OCI-LY3 (cell line): ENCODE results near the gene SEMA6A.

Experiments
- H2AFZ ChIP-seq: fragments of 200-600, 300-600 bp; shearing (Covaris generic); 2 replicates; pipeline ENCODE4 v1.6.0; 2014; ENCODE audit warnings: antibody characterized with exemption, low read depth, low read length
- H3K27ac ChIP-seq: fragments of 200-600, 300-600 bp; sonication (generic); 2 replicates; pipeline ENCODE4 v1.5.1; 2014; ENCODE audit warnings: mild to moderate bottlenecking, low read length, moderate library complexity, mixed read lengths
- H3K27me3 ChIP-seq: fragments of 200-600, 300-600 bp; sonication (generic); 2 replicates; pipeline ENCODE4 v1.6.1; 2014; ENCODE audit warnings: low read depth, low read length, mixed read lengths
- H3K36me3 ChIP-seq: fragments of 200-600, 300-600 bp; sonication (generic); replicated peaks from 2 replicates; pipeline ENCODE3; 2014; ENCODE audit warnings: low read depth, low read length, mixed read lengths
- H3K4me1 ChIP-seq: fragments of 300-600, 200-600 bp; sonication (generic); 2 replicates; pipeline ENCODE4 v1.6.1; 2014; ENCODE audit warnings: low read length, mixed read lengths
- H3K4me2 ChIP-seq: fragments of 200-600, 300-600 bp; sonication (generic); 2 replicates; pipeline ENCODE4 v1.6.1; 2014; ENCODE audit warnings: low read length, mixed read lengths
- H3K4me3 ChIP-seq: fragments of 300-600, 200-600 bp; sonication (generic); 2 replicates; pipeline ENCODE4 v1.5.1; 2014; ENCODE audit warnings: antibody characterized with exemption, mild to moderate bottlenecking, low read length, moderate library complexity
- H3K79me2 ChIP-seq: fragments of 300-600, 200-600 bp; shearing (Covaris generic); 2 replicates; pipeline ENCODE4 v1.6.1; 2014; ENCODE audit warnings: mild to moderate bottlenecking, low read length, mixed read lengths
- H3K9ac ChIP-seq: fragments of 300-600, 200-600 bp; shearing (Covaris generic); 2 replicates; pipeline ENCODE4 v1.6.0; 2014; ENCODE audit warnings: mild to moderate bottlenecking, low read length, moderate library complexity
- H3K9me3 ChIP-seq: fragments of 200-600, 300-600 bp; shearing (Covaris generic); 2 replicates; pipeline ENCODE4 v1.6.1; 2014; ENCODE audit warnings: low read length, mixed read lengths; ENCODE audit not compliant: insufficient read depth
- H4K20me1 ChIP-seq: fragments of 200-600, 300-600 bp; sonication (generic); 2 replicates; pipeline ENCODE4 v1.6.1; 2016; ENCODE audit warnings: low read length, mixed read lengths; ENCODE audit not compliant: insufficient read depth
- EZH2phosphoT487 ChIP-seq: fragments of 200-600 bp; shearing (Covaris generic); IDR thresholded peaks from 2 replicates; pipeline ENCODE4 v1.6.1; 2018; ENCODE audit warnings: antibody characterized with exemption, mixed run types, low read depth
- TF ChIP-seq, protein P1 (sequence below): fragments of 200-600, 300-600 bp; sonication (generic); IDR thresholded peaks from 2 replicates; pipeline ENCODE4 v1.5.1; 2014; ENCODE audit warnings: antibody characterized with exemption, low read length, low read depth

SEMA6A gene

DNA sequence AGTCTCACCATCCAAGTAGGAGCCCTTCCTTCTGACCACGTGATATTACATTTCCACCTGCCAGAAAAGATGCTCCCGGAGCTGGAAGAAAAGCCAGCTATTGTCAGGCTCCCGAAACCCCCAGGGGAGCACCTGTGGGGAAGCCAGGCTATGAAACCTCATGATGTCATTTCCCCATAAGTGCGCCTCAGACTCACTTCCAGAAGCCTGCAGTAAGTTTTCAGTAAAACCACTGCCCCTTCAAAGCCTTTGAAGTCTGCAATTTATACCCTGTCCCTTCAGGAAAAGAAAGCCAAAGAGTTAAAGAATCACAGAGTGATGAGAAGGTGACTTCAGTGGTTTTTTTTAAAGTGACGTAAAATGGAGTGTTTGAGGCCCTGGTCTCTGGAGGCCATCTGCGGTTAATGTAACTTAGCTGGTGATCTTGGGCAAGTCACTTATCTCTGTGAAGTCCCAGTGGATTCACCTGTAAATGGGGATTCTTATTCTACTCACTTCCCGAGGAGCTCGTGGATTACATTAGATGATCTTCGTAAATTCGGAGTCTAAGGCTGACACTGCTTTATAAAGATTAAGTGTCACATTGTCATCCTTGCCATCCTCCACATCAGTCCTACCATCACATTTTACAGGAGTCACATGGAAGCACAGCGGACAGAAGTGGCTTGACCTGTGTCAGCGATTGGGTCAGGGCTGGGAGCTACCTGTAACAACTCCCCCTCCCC, 2.6 kb upstream of the SEMA6A start:
- no peaks in the 10 kb centered on the region for H3K36me3 ChIP-seq

DNA sequence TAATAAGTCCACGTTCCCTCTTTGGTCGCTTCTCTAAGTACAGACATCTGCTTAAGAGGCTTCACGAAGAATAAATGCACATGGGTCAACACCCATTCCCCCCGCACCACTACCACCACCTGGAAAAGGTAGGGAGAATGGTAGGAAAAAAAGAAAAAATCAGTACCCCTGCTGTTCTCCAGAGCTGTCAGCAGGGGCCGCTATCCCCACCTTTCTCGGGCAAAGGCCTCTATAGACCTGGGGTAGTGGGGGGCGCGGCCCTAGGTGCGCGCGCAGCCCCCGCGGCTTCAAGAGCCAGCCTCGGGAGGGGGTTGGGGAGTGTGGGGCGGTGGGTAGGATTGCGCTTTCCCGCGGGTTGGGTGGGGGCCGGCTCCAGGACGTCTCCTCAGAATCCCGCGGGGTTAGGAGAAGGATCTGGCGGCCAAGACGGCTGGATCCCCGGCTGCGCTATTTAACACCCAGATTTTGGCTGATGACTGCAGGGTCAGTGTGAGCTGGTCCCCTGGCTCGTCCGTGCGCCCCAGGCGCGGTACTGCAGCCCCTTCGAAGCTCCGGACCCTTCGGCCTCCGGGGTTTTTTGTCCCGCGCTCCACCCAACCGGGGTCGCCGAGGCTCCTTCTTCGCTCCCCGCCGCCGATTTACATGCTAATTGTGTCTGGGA, 1.6 kb upstream of the SEMA6A start:
- peak overlapping the region; percentile 90 for H2AFZ ChIP-seq
- peaks cover 3% of the 10 kb centered on the region; the same call in 1 of the 2 replicates for H3K27me3 ChIP-seq
- no peaks in the 10 kb centered on the region for H3K9me3 ChIP-seq
- peak overlapping the region; percentile 75 for H3K27ac ChIP-seq
- peak overlapping the region; percentile 98 for H3K4me2 ChIP-seq
- H3K4me1 ChIP-seq, result peaks cover 6% of the 10 kb centered on the region
- TF ChIP-seq EZH2phosphoT487, result no peak
- TF ChIP-seq, protein P1, sequence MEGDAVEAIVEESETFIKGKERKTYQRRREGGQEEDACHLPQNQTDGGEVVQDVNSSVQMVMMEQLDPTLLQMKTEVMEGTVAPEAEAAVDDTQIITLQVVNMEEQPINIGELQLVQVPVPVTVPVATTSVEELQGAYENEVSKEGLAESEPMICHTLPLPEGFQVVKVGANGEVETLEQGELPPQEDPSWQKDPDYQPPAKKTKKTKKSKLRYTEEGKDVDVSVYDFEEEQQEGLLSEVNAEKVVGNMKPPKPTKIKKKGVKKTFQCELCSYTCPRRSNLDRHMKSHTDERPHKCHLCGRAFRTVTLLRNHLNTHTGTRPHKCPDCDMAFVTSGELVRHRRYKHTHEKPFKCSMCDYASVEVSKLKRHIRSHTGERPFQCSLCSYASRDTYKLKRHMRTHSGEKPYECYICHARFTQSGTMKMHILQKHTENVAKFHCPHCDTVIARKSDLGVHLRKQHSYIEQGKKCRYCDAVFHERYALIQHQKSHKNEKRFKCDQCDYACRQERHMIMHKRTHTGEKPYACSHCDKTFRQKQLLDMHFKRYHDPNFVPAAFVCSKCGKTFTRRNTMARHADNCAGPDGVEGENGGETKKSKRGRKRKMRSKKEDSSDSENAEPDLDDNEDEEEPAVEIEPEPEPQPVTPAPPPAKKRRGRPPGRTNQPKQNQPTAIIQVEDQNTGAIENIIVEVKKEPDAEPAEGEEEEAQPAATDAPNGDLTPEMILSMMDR, result peak; percentile 78
- H4K20me1 ChIP-seq, result no peaks in the 10 kb centered on the region
- peak overlapping the region; percentile 74 for H3K9ac ChIP-seq
- H3K79me2 ChIP-seq, result no peaks in the 10 kb centered on the region
- no peaks in the 10 kb centered on the region for H3K36me3 ChIP-seq
- H3K4me3 ChIP-seq, result peak overlapping the region; percentile 83

More for the DNA sequence above, 2.6 kb upstream of the SEMA6A start:
- Histone ChIP-seq H4K20me1 (no peaks in the 10 kb centered on the region), H3K4me3 (peak overlapping the region; percentile 83), H3K4me1 (peaks cover 6% of the 10 kb centered on the region), H3K27ac (peak overlapping the region; percentile 75), H3K9me3 (no peaks in the 10 kb centered on the region), H2AFZ (no peak overlapping the region), H3K9ac (peak overlapping the region; percentile 74; the same call in 1 of the 2 replicates), H3K27me3 (no peaks in the 10 kb centered on the region), H3K4me2 (peak overlapping the region; percentile 98), H3K79me2 (no peaks in the 10 kb centered on the region)
- TF ChIP-seq EZH2phosphoT487, result no peak
- TF ChIP-seq, protein P1, result no peak

DNA sequence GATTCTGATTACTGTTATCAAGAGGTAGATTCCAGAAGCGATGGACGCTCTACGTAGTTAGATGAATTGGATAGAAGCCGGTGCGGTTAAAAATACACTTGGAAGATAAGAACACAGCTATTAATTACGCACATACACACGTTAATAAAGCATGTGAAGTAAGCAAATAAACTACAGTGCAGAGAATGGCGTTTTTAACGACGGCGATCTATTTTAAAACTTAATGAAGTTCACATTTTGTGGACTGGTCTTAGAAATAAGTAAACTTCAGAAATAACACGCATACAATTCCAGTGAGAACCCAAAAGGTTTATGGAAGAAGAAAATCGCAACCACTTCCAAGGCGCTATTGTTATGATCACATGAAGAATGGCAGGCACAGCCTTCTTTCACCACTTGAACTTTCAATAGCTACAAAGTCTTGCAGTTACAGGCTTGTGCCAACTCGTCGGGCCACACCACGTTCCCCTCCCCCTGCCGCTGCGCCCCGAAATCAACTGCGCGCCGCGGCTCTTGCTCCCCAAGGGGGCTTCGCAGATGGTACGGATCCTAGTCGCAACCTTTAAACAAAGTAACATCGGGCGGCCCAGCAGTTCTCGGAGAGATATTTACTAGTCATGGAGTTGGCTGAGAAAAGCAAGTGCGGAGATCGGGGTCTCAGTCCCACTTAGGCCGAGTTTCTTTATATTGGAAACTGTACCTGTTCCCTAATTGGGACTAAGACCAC, 866 bp upstream of the SEMA6A start:
- peak overlapping the region; percentile 90 for H2AFZ ChIP-seq
- peak overlapping the region; percentile 83 for H3K4me3 ChIP-seq
- H4K20me1 ChIP-seq, result no peaks in the 10 kb centered on the region
- no peaks in the 10 kb centered on the region for H3K79me2 ChIP-seq
- H3K4me1 ChIP-seq, result peaks cover 6% of the 10 kb centered on the region
- no peaks in the 10 kb centered on the region for H3K36me3 ChIP-seq
- no peak for TF ChIP-seq EZH2phosphoT487
- TF ChIP-seq, protein P1, result no peak
- no peaks in the 10 kb centered on the region for H3K9me3 ChIP-seq
- peak overlapping the region; percentile 98 for H3K4me2 ChIP-seq
- peak overlapping the region; percentile 68 for H3K9ac ChIP-seq
- H3K27ac ChIP-seq, result no peak overlapping the region
- peaks cover 5% of the 10 kb centered on the region; the same call in 1 of the 2 replicates for H3K27me3 ChIP-seq
